ENCODE measurements around the gene DCAF6.

Gene DCAF6

GRCh38 chr1:167933788-167934187 is 2.7 kb upstream of the DCAF6 start:
- H3K4me3 ChIP-seq (ENCODE audit: low read depth, low read length): no peak overlapping the region
- no peak for DNase-seq (ENCODE audit: low read depth)
- in situ Hi-C loops (cut with HindIII; ENCODE audit: low sequenced_read_pairs): loop anchor here (5.0 kb wide), 1 partner anchor 56 kb away; no protein-coding TSS in a partner anchor
- TF ChIP-seq CTCF (IDR thresholded peaks at IDR 0.05; ENCODE audit: low read depth, low read length, missing control alignments): no peak

GRCh38 chr1:167934426-167935215 is 1.9 kb upstream of the DCAF6 start:
- in situ Hi-C loops (cut with HindIII; ENCODE audit: low sequenced_read_pairs): loop anchor here (5.0 kb wide), 1 partner anchor 57 kb away; no protein-coding TSS in a partner anchor
- peak overlapping the region; percentile 79 for H3K4me3 ChIP-seq (ENCODE audit: low read depth, low read length)
- DNase-seq (ENCODE audit: low read depth): no peak
- no peak for TF ChIP-seq CTCF (IDR thresholded peaks at IDR 0.05; ENCODE audit: low read depth, low read length, missing control alignments)

- DNase-seq (ENCODE audit: low read depth): peak; percentile 8
- in situ Hi-C loops (cut with HindIII; ENCODE audit: low sequenced_read_pairs): no loop called here
- H3K4me3 ChIP-seq (ENCODE audit: low read depth, low read length): peak overlapping the region; percentile 79
- TF ChIP-seq CTCF (IDR thresholded peaks at IDR 0.05; ENCODE audit: low read depth, low read length, missing control alignments): peak; percentile 7
These were observed 1.0 kb upstream of the DCAF6 start for GRCh38 chr1:167935216-167936067.

GRCh38 chr1:167936930-167937708 is 636 bp downstream of the DCAF6 start, which contains the start of gene MPC2:
Gene MPC2 (minus strand): TSS chr1:167937072. CDS start chr1:167935841, 1,231 bp downstream.
- peak within 1 kb of the TSS; percentile 79 for H3K4me3 ChIP-seq (ENCODE audit: low read depth, low read length)
- peak; percentile 53 for DNase-seq (ENCODE audit: low read depth)
- in situ Hi-C loops (cut with HindIII; ENCODE audit: low sequenced_read_pairs): no loop called here
- TF ChIP-seq CTCF (IDR thresholded peaks at IDR 0.05; ENCODE audit: low read depth, low read length, missing control alignments): no peak

- in situ Hi-C loops (cut with HindIII; ENCODE audit: low sequenced_read_pairs): no loop called here
- DNase-seq (ENCODE audit: low read depth): no peak
- no peak for TF ChIP-seq CTCF (IDR thresholded peaks at IDR 0.05; ENCODE audit: low read depth, low read length, missing control alignments)
- H3K4me3 ChIP-seq (ENCODE audit: low read depth, low read length): peak overlapping the region; percentile 79
These were observed 1.2 kb downstream of the DCAF6 start for GRCh38 chr1:167937709-167938010.

- in situ Hi-C loops (cut with HindIII; ENCODE audit: low sequenced_read_pairs): no loop called here
- H3K4me3 ChIP-seq (ENCODE audit: low read depth, low read length): peak overlapping the region; percentile 79
- TF ChIP-seq CTCF (IDR thresholded peaks at IDR 0.05; ENCODE audit: low read depth, low read length, missing control alignments): no peak
- DNase-seq (ENCODE audit: low read depth): no peak
These were observed 1.7 kb downstream of the DCAF6 start for GRCh38 chr1:167938080-167938636.

All from astrocyte of the cerebellum (primary cell).